ENCODE data around the gene HAPLN2. TPM values are rescaled to one million over a fixed set of nuclear protein-coding genes. Genes with fewer than 3 reads are reported as not detected.
A peak's percentile ranks its signal among the peaks of the same experiment; 100 is the strongest.

HAPLN2 gene
- total and polyA plus RNA-seq, 8 donors: 0.33 to 0.37 TPM; not detected in 6

DNA sequence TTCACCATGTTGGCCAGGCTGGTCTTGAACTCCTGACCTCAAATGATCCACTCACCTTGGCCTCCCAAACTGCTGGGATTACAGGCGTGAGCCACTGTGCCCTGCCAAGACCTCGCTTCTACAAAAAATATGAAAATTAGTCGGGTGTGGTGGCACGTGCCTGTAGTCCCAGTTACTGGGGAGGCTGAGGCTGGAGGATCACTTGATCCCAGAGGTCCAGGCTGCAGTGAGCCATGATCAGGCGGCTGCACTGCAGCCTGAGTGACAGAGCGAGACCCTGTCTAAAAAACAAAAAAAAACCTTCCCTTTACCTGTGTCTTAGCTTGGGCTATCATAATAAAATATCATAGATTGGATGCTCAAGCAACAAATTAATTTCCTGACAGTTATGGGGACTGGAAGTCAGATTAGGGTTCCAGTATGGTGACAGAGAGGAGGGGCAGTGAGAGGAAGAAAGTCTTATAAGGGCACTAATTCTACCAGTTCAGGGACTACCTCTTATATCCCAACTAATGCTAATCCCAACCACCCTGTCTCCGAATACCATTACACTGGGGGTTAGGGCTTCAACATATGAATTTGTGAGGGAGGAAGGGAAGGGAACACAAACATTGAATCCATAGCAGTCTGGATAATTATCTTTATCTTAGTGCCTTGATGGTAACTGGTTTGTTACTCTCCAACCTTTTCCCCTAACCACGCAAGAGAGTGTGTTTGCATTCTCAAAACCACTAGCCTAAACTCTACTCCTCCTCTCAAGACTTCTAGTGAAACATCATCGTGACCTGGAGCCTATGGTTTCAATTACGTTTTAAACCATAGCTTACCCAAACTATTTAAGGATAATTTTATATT lies 28.7 kb upstream of the HAPLN2 start:
- peaks cover 5 to 31% (median 26%) of the 10 kb centered on the region in 4 donors for H3K36me3 ChIP-seq
- no peak for TF ChIP-seq EP300 (IDR thresholded peaks at IDR 0.05)
- no peak for TF ChIP-seq POLR2AphosphoS5 (IDR thresholded peaks at IDR 0.05)
- no peak for TF ChIP-seq POLR2A (IDR thresholded peaks at IDR 0.05)
- TF ChIP-seq, protein P1, sequence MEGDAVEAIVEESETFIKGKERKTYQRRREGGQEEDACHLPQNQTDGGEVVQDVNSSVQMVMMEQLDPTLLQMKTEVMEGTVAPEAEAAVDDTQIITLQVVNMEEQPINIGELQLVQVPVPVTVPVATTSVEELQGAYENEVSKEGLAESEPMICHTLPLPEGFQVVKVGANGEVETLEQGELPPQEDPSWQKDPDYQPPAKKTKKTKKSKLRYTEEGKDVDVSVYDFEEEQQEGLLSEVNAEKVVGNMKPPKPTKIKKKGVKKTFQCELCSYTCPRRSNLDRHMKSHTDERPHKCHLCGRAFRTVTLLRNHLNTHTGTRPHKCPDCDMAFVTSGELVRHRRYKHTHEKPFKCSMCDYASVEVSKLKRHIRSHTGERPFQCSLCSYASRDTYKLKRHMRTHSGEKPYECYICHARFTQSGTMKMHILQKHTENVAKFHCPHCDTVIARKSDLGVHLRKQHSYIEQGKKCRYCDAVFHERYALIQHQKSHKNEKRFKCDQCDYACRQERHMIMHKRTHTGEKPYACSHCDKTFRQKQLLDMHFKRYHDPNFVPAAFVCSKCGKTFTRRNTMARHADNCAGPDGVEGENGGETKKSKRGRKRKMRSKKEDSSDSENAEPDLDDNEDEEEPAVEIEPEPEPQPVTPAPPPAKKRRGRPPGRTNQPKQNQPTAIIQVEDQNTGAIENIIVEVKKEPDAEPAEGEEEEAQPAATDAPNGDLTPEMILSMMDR (IDR thresholded peaks at IDR 0.05): no peak
- no peak for DNase-seq
- peak overlapping the region in 4 of 5 donors; percentile 84 to 90 (median 89) for H3K27ac ChIP-seq
- H3K27me3 ChIP-seq: no peaks in the 10 kb centered on the region
- H3K4me3 ChIP-seq: peak overlapping the region in 3 of 4 donors; percentile 74 to 91 (median 79)
- intact Hi-C loops (cut with DNase I; ENCODE audit: low total_unique reads): no loop called here
- peaks cover 10 to 23% (median 21%) of the 10 kb centered on the region in 4 donors for H3K4me1 ChIP-seq
- 79 to 86% (median 82%) methylated on average over 10 of the region's 10 CpGs for WGBS, 5 donors
- H3K9me3 ChIP-seq: no peaks in the 10 kb centered on the region

DNA sequence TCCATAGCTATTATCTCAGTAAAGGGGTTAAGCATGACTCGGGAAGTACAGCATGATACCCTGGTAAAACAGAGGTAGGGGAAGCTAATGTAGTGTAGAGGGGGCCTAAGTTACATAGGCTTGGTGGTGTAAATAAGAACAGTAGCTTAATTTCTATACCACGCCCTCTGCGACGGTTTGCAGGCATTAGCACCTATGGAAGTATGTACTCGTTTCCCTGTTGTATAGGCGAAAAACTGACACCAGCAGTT lies 28.1 kb upstream of the HAPLN2 start:
- intact Hi-C loops (cut with DNase I; ENCODE audit: low total_unique reads): no loop called here

DNA sequence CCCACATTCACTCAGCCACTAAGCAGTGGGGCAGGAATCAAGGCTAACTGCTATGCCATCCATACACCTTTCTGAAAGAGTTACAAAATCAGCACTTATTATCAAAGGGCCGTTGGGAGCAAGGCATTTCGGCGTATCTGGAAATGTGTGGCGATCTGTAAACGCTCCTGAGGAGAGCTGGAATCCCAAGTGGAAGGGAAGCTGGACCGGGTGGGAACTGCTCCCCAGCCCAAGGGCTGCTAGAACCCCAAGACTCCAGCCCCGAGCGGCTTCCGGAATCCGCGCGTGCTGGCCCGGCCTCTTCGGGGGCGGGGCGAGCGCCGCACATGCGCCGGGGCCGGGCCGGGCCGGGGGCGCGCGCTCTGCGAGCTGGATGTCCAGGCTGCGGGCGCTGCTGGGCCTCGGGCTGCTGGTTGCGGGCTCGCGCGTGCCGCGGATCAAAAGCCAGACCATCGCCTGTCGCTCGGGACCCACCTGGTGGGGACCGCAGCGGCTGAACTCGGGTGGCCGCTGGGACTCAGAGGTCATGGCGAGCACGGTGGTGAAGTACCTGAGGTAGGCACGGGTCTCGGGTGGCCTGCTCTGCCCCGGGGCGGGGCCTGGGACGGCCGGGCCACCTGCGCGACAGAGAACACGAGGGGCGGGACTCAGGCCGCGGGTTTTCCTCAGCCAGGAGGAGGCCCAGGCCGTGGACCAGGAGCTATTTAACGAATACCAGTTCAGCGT lies 27.6 kb upstream of the HAPLN2 start, which contains the start of gene NAXE:
Gene NAXE (plus strand): TSS at position 345 of the 726 bp plus-strand sequence. CDS start 29 bp downstream, at position 374.
- DNase-seq: peak; percentile 80 to 91
- Histone ChIP-seq H3K9me3 (no peaks in the 10 kb centered on the region), H3K27ac (peak within 1 kb of the TSS; percentile 83 to 90 (median 89)), H3K4me3 (peak within 1 kb of the TSS; percentile 72 to 91 (median 76)), H3K27me3 (no peaks in the 10 kb centered on the region), H3K4me1 (peaks cover 10 to 23% (median 21%) of the 10 kb centered on the region in 4 donors), H3K36me3 (peaks cover 10 to 41% (median 36%) of the 10 kb centered on the region in 4 donors)
- WGBS, 5 donors: 0 to 1% (median 0%) methylated on average over 9 to 60 of the region's 60 CpGs
- intact Hi-C loops (cut with DNase I; ENCODE audit: low total_unique reads): no loop called here
- TF ChIP-seq POLR2A (IDR thresholded peaks at IDR 0.05) (no peak), POLR2AphosphoS5 (IDR thresholded peaks at IDR 0.05) (peak in 2 of 3 donors; percentile 69 to 79)

More for the DNA sequence above, 28.1 kb upstream of the HAPLN2 start:
- WGBS, 5 donors: 8 to 15% (median 12%) methylated on average over 6 of the region's 6 CpGs
- Histone ChIP-seq H3K27me3 (no peaks in the 10 kb centered on the region), H3K27ac (peak overlapping the region; percentile 83 to 90 (median 89)), H3K4me3 (peak overlapping the region; percentile 72 to 91 (median 76)), H3K4me1 (peaks cover 10 to 23% (median 21%) of the 10 kb centered on the region in 4 donors), H3K36me3 (peaks cover 5 to 36% (median 32%) of the 10 kb centered on the region in 4 donors), H3K9me3 (no peaks in the 10 kb centered on the region)
- DNase-seq: no peak
- TF ChIP-seq, protein P1 (IDR thresholded peaks at IDR 0.05): no peak
- no peak for TF ChIP-seq EP300 (IDR thresholded peaks at IDR 0.05)
- no peak for TF ChIP-seq POLR2A (IDR thresholded peaks at IDR 0.05)
- TF ChIP-seq POLR2AphosphoS5 (IDR thresholded peaks at IDR 0.05): no peak

DNA sequence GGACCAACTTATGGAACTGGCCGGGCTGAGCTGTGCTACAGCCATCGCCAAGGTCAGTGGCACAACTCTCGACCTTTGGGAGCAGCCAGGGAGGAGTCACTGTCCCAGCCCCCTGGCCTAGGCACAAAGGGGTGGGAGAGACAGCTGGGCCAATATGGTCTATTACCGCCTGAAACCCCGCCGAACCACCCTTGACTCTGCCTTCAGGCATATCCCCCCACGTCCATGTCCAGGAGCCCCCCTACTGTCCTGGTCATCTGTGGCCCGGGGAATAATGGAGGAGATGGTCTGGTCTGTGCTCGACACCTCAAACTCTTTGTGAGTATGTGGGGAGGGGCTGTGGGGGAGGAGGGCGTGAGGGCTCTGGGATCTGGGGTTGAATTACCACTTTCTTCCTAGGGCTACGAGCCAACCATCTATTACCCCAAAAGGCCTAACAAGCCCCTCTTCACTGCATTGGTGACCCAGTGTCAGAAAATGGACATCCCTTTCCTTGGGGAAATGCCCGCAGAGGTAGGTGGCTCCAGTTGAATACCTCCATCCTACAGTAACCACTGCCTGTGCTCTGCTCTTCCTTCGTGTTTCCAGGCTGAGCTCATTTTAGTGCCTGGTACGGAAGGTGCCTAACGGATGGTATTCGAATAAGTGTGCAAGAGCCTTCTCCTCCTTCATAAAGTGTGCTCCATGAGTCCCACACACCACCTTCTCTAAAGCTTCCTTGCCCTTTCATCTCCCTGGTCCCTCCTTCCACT lies 26.9 kb upstream of the HAPLN2 start:
- Histone ChIP-seq H3K27me3 (no peaks in the 10 kb centered on the region), H3K27ac (peak overlapping the region; percentile 83 to 90 (median 89)), H3K9me3 (no peaks in the 10 kb centered on the region), H3K4me3 (peak overlapping the region; percentile 72 to 91 (median 76)), H3K36me3 (peaks cover 10 to 48% (median 44%) of the 10 kb centered on the region in 4 donors), H3K4me1 (peaks cover 10 to 23% (median 21%) of the 10 kb centered on the region in 4 donors)
- intact Hi-C loops (cut with DNase I; ENCODE audit: low total_unique reads): no loop called here
- TF ChIP-seq POLR2AphosphoS5 (IDR thresholded peaks at IDR 0.05): no peak
- no peak for TF ChIP-seq POLR2A (IDR thresholded peaks at IDR 0.05)
- TF ChIP-seq EP300 (IDR thresholded peaks at IDR 0.05): no peak
- TF ChIP-seq, protein P1 (IDR thresholded peaks at IDR 0.05): no peak
- 40 to 51% (median 42%) methylated on average over 13 to 16 of the region's 16 CpGs for WGBS, 5 donors
- DNase-seq: no peak

All from stomach (tissue), 9 donors.